H9 (cell line): ENCODE measurements around the gene STPG3. TPM values are rescaled to one million over a fixed set of nuclear protein-coding genes. Genes with fewer than 3 reads are reported as not detected.

Experiments used
- DNase-seq: peaks from one replicate; pipeline ENCODE4 v3.0.0-alpha.2; 2017
- H2AFZ ChIP-seq: one replicate; pipeline ENCODE4 v1.6.1; 2013; ENCODE audit warnings: mild to moderate bottlenecking, low read length, control low read depth, moderate library complexity
- H2AK5ac ChIP-seq: 2 replicates; pipeline ENCODE4 v1.6.1; 2013; ENCODE audit warnings: low read length, control low read depth, mixed read lengths; ENCODE audit not compliant: insufficient read length
- H2BK120ac ChIP-seq: one replicate; pipeline ENCODE4 v1.6.1; 2013; ENCODE audit warnings: low read depth, mild to moderate bottlenecking, low read length, control low read depth, inconsistent platforms; ENCODE audit not compliant: poor library complexity, severe bottlenecking
- H2BK12ac ChIP-seq: 2 replicates; pipeline ENCODE4 v1.6.1; 2013; ENCODE audit warnings: low read length, control low read depth, mixed read lengths, low read depth; ENCODE audit not compliant: insufficient read length
- H2BK15ac ChIP-seq: 2 replicates; pipeline ENCODE4 v1.6.1; 2013; ENCODE audit warnings: low read depth, low read length, control low read depth
- H2BK20ac ChIP-seq: one replicate; pipeline ENCODE4 v1.6.1; 2013; ENCODE audit warnings: low read depth, mild to moderate bottlenecking, low read length, control low read depth, inconsistent platforms; ENCODE audit not compliant: poor library complexity, severe bottlenecking
- H2BK5ac ChIP-seq: 2 replicates; pipeline ENCODE4 v1.6.1; 2013; ENCODE audit warnings: low read length, control low read depth, mixed read lengths; ENCODE audit not compliant: insufficient read length
- H3K14ac ChIP-seq: 2 replicates; pipeline ENCODE4 v1.6.1; 2013; ENCODE audit warnings: low read length, control low read depth; ENCODE audit not compliant: insufficient read depth
- H3K18ac ChIP-seq: 2 replicates; pipeline ENCODE4 v1.6.1; 2013; ENCODE audit warnings: low read depth, mild to moderate bottlenecking, mixed read lengths, low read length, control low read depth; ENCODE audit not compliant: insufficient read length
- H3K23ac ChIP-seq: 2 replicates; pipeline ENCODE4 v1.6.1; 2013; ENCODE audit warnings: low read length, control low read depth, mixed read lengths, low read depth; ENCODE audit not compliant: insufficient read length
- H3K23me2 ChIP-seq: 2 replicates; pipeline ENCODE4 v1.6.1; 2013; ENCODE audit warnings: low read depth, mild to moderate bottlenecking, mixed read lengths, low read length, control low read depth; ENCODE audit not compliant: insufficient read length, poor library complexity, severe bottlenecking
- H3K27ac ChIP-seq: 2 replicates; pipeline ENCODE4 v1.5.1; 2013; ENCODE audit warnings: low read length, control low read depth, mixed read lengths, low read depth; ENCODE audit not compliant: insufficient read length
- H3K27me3 ChIP-seq: 2 replicates; pipeline ENCODE4 v1.6.1; 2013; ENCODE audit warnings: low read length, control low read depth, inconsistent platforms; ENCODE audit not compliant: insufficient read depth
- H3K4ac ChIP-seq: 2 replicates; pipeline ENCODE4 v1.6.1; 2013; ENCODE audit warnings: low read depth, mild to moderate bottlenecking, control low read depth, inconsistent platforms, low read length, moderate library complexity
- H3K4me1 ChIP-seq: 2 replicates; pipeline ENCODE4 v1.6.1; 2013; ENCODE audit warnings: low read length, control low read depth, inconsistent platforms; ENCODE audit not compliant: insufficient read depth
- H3K4me2 ChIP-seq: 2 replicates; pipeline ENCODE4 v1.6.1; 2013; ENCODE audit warnings: low read length, control low read depth, mixed read lengths; ENCODE audit not compliant: insufficient read length, insufficient read depth
- H3K56ac ChIP-seq: 2 replicates; pipeline ENCODE4 v1.6.1; 2013; ENCODE audit warnings: low read depth, mild to moderate bottlenecking, mixed read lengths, low read length, control low read depth; ENCODE audit not compliant: insufficient read length
- H3K79me1 ChIP-seq: 2 replicates; pipeline ENCODE4 v1.6.1; 2013; ENCODE audit warnings: low read depth, mild to moderate bottlenecking, moderate library complexity, low read length, control low read depth, inconsistent platforms; ENCODE audit not compliant: insufficient read depth, poor library complexity, severe bottlenecking
- H3K79me2 ChIP-seq: 2 replicates; pipeline ENCODE4 v1.6.1; 2013; ENCODE audit warnings: low read length, control low read depth, inconsistent platforms; ENCODE audit not compliant: insufficient read depth
- H3K9ac ChIP-seq: 2 replicates; pipeline ENCODE4 v1.6.1; 2013; ENCODE audit warnings: low read length, control low read depth, mixed read lengths; ENCODE audit not compliant: insufficient read length; ENCODE audit errors: extremely low read depth
- H3K9me3 ChIP-seq: one replicate; pipeline ENCODE4 v1.6.1; 2013; ENCODE audit warnings: low read depth, low read length, inconsistent platforms; ENCODE audit not compliant: control insufficient read depth
- H3T11ph ChIP-seq: one replicate; pipeline ENCODE4 v1.6.1; 2013; ENCODE audit warnings: mild to moderate bottlenecking, low read length, control low read depth, inconsistent platforms
- H4K20me1 ChIP-seq: one replicate; pipeline ENCODE4 v1.6.1; 2013; ENCODE audit not compliant: control insufficient read depth, insufficient read length, insufficient read depth
- H4K5ac ChIP-seq: 2 replicates; pipeline ENCODE4 v1.6.1; 2013; ENCODE audit warnings: low read depth, mild to moderate bottlenecking, mixed read lengths, low read length, control low read depth; ENCODE audit not compliant: insufficient read length
- H4K8ac ChIP-seq: replicated peaks from 2 replicates; pipeline ENCODE4 v1.6.1; 2013; ENCODE audit warnings: low read length, control low read depth, mixed read lengths, low read depth; ENCODE audit not compliant: insufficient read length
- H4K91ac ChIP-seq: 2 replicates; pipeline ENCODE4 v1.6.1; 2013; ENCODE audit warnings: low read depth, mild to moderate bottlenecking, moderate library complexity, mixed read lengths, low read length, control low read depth; ENCODE audit not compliant: insufficient read length
- H3K27ac Mint-ChIP-seq, 3 experiments: 2 replicates in 2 of 3; 3 replicates in 1 of 3; pipeline ENCODE4 v1.8.0; 2020 to 2021; ENCODE audit warnings: mixed read lengths in 3 of 3, mild to moderate bottlenecking in 1 of 3, moderate library complexity in 1 of 3
- H3K27me3 Mint-ChIP-seq: 2 replicates; pipeline ENCODE4 v1.8.0; 2021; ENCODE audit warnings: low read depth, mild to moderate bottlenecking, moderate library complexity, mixed read lengths
- H3K36me3 Mint-ChIP-seq, 3 experiments: 2 replicates in 2 of 3; 3 replicates in 1 of 3; pipeline ENCODE4 v1.8.0; 2020 to 2021; ENCODE audit warnings: low read depth in 3 of 3, mixed read lengths in 3 of 3; ENCODE audit not compliant: insufficient read depth in 1 of 3
- H3K4me1 Mint-ChIP-seq, 2 experiments: 2 replicates each; pipeline ENCODE4 v1.8.0; 2020; ENCODE audit warnings: mixed read lengths in 2 of 2
- H3K4me3 Mint-ChIP-seq, 2 experiments: 2 replicates in 1 of 2; 3 replicates in 1 of 2; pipeline ENCODE4 v1.8.0; 2020 to 2021; ENCODE audit warnings: mild to moderate bottlenecking in 2 of 2, mixed read lengths in 2 of 2, moderate library complexity in 1 of 2
- H3K9me3 Mint-ChIP-seq, 2 experiments: 2 replicates in 1 of 2; 3 replicates in 1 of 2; pipeline ENCODE4 v1.8.0; 2020; ENCODE audit warnings: mild to moderate bottlenecking in 2 of 2, mixed read lengths in 2 of 2, moderate library complexity in 1 of 2
- WGBS: extraction: QIAGEN DNeasy Blood & Tissue Kit; methylation state at CpG from one replicate; pipeline ENCODE4 v1.1.7; 2013; ENCODE audit warnings: missing lambda C conversion rate, low lambda C conversion rate, mixed read lengths; ENCODE audit not compliant: insufficient read length; ENCODE audit errors: extremely low coverage; 5-methylcytosine and 5-hydroxymethylcytosine counted together
- total RNA-seq: library from RNA; stranded (reverse); gene quantifications from 2 replicates; pipeline ENCODE4 v1.2.1, GENCODE V29; 2021
- TF ChIP-seq, protein P1 (sequence below): fragments of 200-600 bp; sonication (generic); conservative IDR thresholded peaks from 3 replicates; pipeline ENCODE4 v1.8.0; 2021; ENCODE audit warnings: antibody characterized with exemption, mild to moderate bottlenecking

Gene STPG3
- total RNA-seq, 1 experiment from 2014 or later: not detected

DNA sequence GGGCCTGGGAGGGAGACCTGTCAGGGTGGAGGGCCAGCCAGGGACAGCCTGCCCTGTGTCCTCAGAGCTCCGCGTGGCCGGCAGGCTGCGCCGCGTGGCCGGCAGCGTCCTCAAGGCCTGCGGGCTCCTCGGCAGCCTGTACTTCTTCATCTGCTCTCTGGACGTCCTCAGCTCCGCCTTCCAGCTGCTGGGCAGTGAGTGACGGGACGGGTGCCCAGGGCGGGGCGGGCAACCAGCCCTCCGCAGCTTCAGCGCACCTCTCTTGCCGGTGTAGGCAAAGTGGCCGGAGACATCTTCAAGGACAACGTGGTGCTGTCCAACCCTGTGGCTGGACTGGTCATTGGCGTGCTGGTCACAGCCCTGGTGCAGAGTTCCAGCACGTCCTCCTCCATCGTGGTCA lies 18.6 kb upstream of the STPG3 start:
- H3K23ac ChIP-seq: no peak overlapping the region
- no peaks in the 10 kb centered on the region for H3K23me2 ChIP-seq
- H3K4ac ChIP-seq: no peak overlapping the region
- TF ChIP-seq, protein P1, sequence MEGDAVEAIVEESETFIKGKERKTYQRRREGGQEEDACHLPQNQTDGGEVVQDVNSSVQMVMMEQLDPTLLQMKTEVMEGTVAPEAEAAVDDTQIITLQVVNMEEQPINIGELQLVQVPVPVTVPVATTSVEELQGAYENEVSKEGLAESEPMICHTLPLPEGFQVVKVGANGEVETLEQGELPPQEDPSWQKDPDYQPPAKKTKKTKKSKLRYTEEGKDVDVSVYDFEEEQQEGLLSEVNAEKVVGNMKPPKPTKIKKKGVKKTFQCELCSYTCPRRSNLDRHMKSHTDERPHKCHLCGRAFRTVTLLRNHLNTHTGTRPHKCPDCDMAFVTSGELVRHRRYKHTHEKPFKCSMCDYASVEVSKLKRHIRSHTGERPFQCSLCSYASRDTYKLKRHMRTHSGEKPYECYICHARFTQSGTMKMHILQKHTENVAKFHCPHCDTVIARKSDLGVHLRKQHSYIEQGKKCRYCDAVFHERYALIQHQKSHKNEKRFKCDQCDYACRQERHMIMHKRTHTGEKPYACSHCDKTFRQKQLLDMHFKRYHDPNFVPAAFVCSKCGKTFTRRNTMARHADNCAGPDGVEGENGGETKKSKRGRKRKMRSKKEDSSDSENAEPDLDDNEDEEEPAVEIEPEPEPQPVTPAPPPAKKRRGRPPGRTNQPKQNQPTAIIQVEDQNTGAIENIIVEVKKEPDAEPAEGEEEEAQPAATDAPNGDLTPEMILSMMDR: no peak
- Mint-ChIP-seq H3K27me3 (peaks cover 7% of the 10 kb centered on the region), H3K9me3 (no peaks in the 10 kb centered on the region), H3K36me3 (no peaks in the 10 kb centered on the region), H3K4me3 (no peak overlapping the region), H3K4me1 (peaks cover 7 to 13% of the 10 kb centered on the region in 2 experiments), H3K27ac (no peak overlapping the region)
- no peak overlapping the region for H3K9ac ChIP-seq
- H2AK5ac ChIP-seq: no peak overlapping the region
- no peak overlapping the region for H3K18ac ChIP-seq
- H4K5ac ChIP-seq: no peak overlapping the region
- H2AFZ ChIP-seq: no peak overlapping the region
- H3T11ph ChIP-seq: no peak overlapping the region
- no peak overlapping the region for H2BK120ac ChIP-seq
- H3K9me3 ChIP-seq: no peaks in the 10 kb centered on the region
- no peak for DNase-seq
- H3K79me2 ChIP-seq: no peaks in the 10 kb centered on the region
- WGBS: no CpG with 5 or more reads among the region's 24 CpGs
- H3K4me2 ChIP-seq: no peak overlapping the region
- no peak overlapping the region for H3K27ac ChIP-seq
- peaks cover 3% of the 10 kb centered on the region; the same call in 1 of the 2 replicates for H3K4me1 ChIP-seq
- H2BK15ac ChIP-seq: peak overlapping the region; percentile 71; the same call in 1 of the 2 replicates
- H2BK12ac ChIP-seq: no peak overlapping the region
- H2BK20ac ChIP-seq: no peak overlapping the region
- no peak overlapping the region for H3K56ac ChIP-seq
- no peaks in the 10 kb centered on the region for H3K79me1 ChIP-seq
- no peak overlapping the region for H2BK5ac ChIP-seq
- no peak overlapping the region for H4K8ac ChIP-seq
- H4K91ac ChIP-seq: no peak overlapping the region
- H4K20me1 ChIP-seq: no peaks in the 10 kb centered on the region
- H3K14ac ChIP-seq: no peak overlapping the region
- no peaks in the 10 kb centered on the region for H3K27me3 ChIP-seq
